COLO829 (cell line): ENCODE results near the gene AMIGO3.
"Not testable (repeated sequence)": the region's sequence is repeated elsewhere in the genome, so short reads cannot be mapped to it uniquely, and the experiment has no call there.

Experiments
- DNase-seq: peaks from one replicate; pipeline ENCODE4 v3.0.0; 2012; ENCODE audit warnings: low spot score

The AMIGO3 gene

GRCh38 chr3:49709852-49710251 is 9.6 kb downstream of the AMIGO3 start:
- DNase-seq = no peak

- DNase-seq = no peak
These were observed 12.4 kb downstream of the AMIGO3 start for GRCh38 chr3:49707113-49707480.

- no peak for DNase-seq
These were observed 12.9 kb downstream of the AMIGO3 start for GRCh38 chr3:49706456-49707112.

GRCh38 chr3:49705390-49705960 is 14.0 kb downstream of the AMIGO3 start:
- DNase-seq = no peak

GRCh38 chr3:49704629-49705028 is 14.9 kb downstream of the AMIGO3 start:
- no peak for DNase-seq

GRCh38 chr3:49703956-49704355 is 15.5 kb downstream of the AMIGO3 start:
- DNase-seq = no peak

GRCh38 chr3:49703443-49703927 is 16.0 kb downstream of the AMIGO3 start:
- peak; percentile 78 for DNase-seq

- no peak for DNase-seq
These were observed 16.8 kb downstream of the AMIGO3 start for GRCh38 chr3:49702672-49703071.

- DNase-seq = no peak
These were observed 18.0 kb downstream of the AMIGO3 start for GRCh38 chr3:49701388-49702077.

GRCh38 chr3:49700453-49701128 is 18.9 kb downstream of the AMIGO3 start:
- DNase-seq = no peak

- DNase-seq = no peak
These were observed 19.5 kb downstream of the AMIGO3 start for GRCh38 chr3:49700014-49700413.

GRCh38 chr3:49699281-49699979 is 20.1 kb downstream of the AMIGO3 start:
- no peak for DNase-seq

- not testable (repeated sequence) for DNase-seq
These were observed 24.0 kb downstream of the AMIGO3 start for GRCh38 chr3:49695350-49696015.

- not testable (repeated sequence) for DNase-seq
These were observed 24.9 kb downstream of the AMIGO3 start for GRCh38 chr3:49694409-49695070.

- not testable (repeated sequence) for DNase-seq
These were observed 28.0 kb downstream of the AMIGO3 start for GRCh38 chr3:49691481-49691880.

GRCh38 chr3:49690856-49691255 is 28.6 kb downstream of the AMIGO3 start:
- not testable (repeated sequence) for DNase-seq

GRCh38 chr3:49689908-49690624 is 29.4 kb downstream of the AMIGO3 start:
- DNase-seq = not testable (repeated sequence)

GRCh38 chr3:49689046-49689907 is 30.2 kb downstream of the AMIGO3 start, which contains the start of the genes MST1 and RNF123:
Gene MST1, minus strand, starts transcription at chr3:49689474. Its CDS starts 783 bp downstream, at chr3:49688691.
Gene RNF123, plus strand, starts transcription at chr3:49689557. Its CDS starts 1,609 bp downstream, at chr3:49691166.
- DNase-seq = peak; percentile 97
